Mesodermal cell (in vitro differentiated cells): Measurements from ENCODE around the gene MAK.

Experiments
- H3K27ac ChIP-seq: 2 replicates; pipeline ENCODE4 v1.7.0; 2013; ENCODE audit warnings: mild to moderate bottlenecking, low read depth, low read length, moderate library complexity; ENCODE audit not compliant: severe bottlenecking
- H3K36me3 ChIP-seq: 2 replicates; pipeline ENCODE4 v1.7.1; 2013; ENCODE audit warnings: mild to moderate bottlenecking, low read length, moderate library complexity; ENCODE audit not compliant: control insufficient read depth, insufficient read depth
- H3K4me1 ChIP-seq: one replicate; pipeline ENCODE4 v1.7.1; 2013; ENCODE audit warnings: mild to moderate bottlenecking, low read length; ENCODE audit not compliant: insufficient read depth, control insufficient read depth, poor library complexity, severe bottlenecking
- H3K4me3 ChIP-seq: 2 replicates; pipeline ENCODE4 v1.7.0; 2013; ENCODE audit warnings: low read length, control low read depth, mild to moderate bottlenecking; ENCODE audit not compliant: insufficient read depth, poor library complexity, severe bottlenecking; ENCODE audit errors: extremely low read depth
- H3K9me3 ChIP-seq: 2 replicates; pipeline ENCODE4 v1.7.1; 2013; ENCODE audit warnings: mild to moderate bottlenecking, low read length, moderate library complexity; ENCODE audit not compliant: control insufficient read depth
- WGBS, 2 experiments: methylation state at CpG; one replicate each; pipeline ENCODE4 v1.1.5; 2013; ENCODE audit warnings: missing lambda C conversion rate in 2 of 2; ENCODE audit not compliant: insufficient coverage in 2 of 2; 5-methylcytosine and 5-hydroxymethylcytosine counted together

Gene MAK

GRCh38 chr6:10719296-10719963, 118.9 kb downstream of the MAK start:
- H3K4me3 ChIP-seq: no peak overlapping the region
- 89 to 97% methylated on average over 7 of the region's 8 CpGs for WGBS, 2 experiments
- H3K36me3 ChIP-seq: peaks cover 3% of the 10 kb centered on the region
- H3K27ac ChIP-seq: no peak overlapping the region
- H3K4me1 ChIP-seq: peaks cover 10% of the 10 kb centered on the region
- H3K9me3 ChIP-seq: peaks cover 13% of the 10 kb centered on the region

GRCh38 chr6:10713962-10714361, 124.4 kb downstream of the MAK start:
- 93% methylated on average over 7 to 8 of the region's 8 CpGs for WGBS, 2 experiments
- no peak overlapping the region for H3K27ac ChIP-seq
- peaks cover 13% of the 10 kb centered on the region for H3K9me3 ChIP-seq
- no peaks in the 10 kb centered on the region for H3K4me1 ChIP-seq
- H3K36me3 ChIP-seq: peaks cover 8% of the 10 kb centered on the region
- no peak overlapping the region for H3K4me3 ChIP-seq
